B cell (primary cell): ENCODE data around the gene CALML6. TPM values are rescaled to one million over a fixed set of nuclear protein-coding genes. Genes with fewer than 3 reads are reported as not detected.
A peak's percentile ranks its signal among the peaks of the same experiment; 100 is the strongest.

Experiments used
- ATAC-seq: fragments of 200-7000 bp; cut with Tn5 transposase; one replicate; pipeline ENCODE4 v1.10.0; 2021; ENCODE audit warnings: low read depth, mild to moderate bottlenecking, moderate number of reproducible peaks, moderate library complexity
- CTCF ChIA-PET: fragments of 350-600 bp; sonication (Branson Sonifier 250); formaldehyde crosslinking; loops from one replicate; lab custom pipeline; 2021; ENCODE audit warnings: antibody characterized with exemption, inconsistent platforms; lab: Charles Lee
- POLR2A ChIA-PET: fragments of 350-600 bp; sonication (Branson Sonifier 250); formaldehyde crosslinking; loops from one replicate; lab custom pipeline; 2021; ENCODE audit warnings: antibody characterized with exemption; lab: Charles Lee
- DNase-seq: peaks from one replicate; pipeline ENCODE4 v3.0.0; 2013
- H2AFZ ChIP-seq: 2 replicates; pipeline ENCODE4 v1.6.1; 2012; ENCODE audit warnings: mild to moderate bottlenecking, low read depth, low read length; ENCODE audit not compliant: insufficient read depth, poor library complexity, severe bottlenecking
- H3K27ac ChIP-seq, 2 donors: 1 replicate in 1 of 2; 2 replicates in 1 of 2; pipeline ENCODE4 v1.5.1; 2012 to 2013; ENCODE audit warnings: low read length in 2 of 2, mild to moderate bottlenecking in 2 of 2, moderate library complexity in 1 of 2
- H3K27me3 ChIP-seq, 4 experiments: fragments of 200-600 bp in 1 of 4; sonication (generic) in 1 of 4; replicated peaks in 1 of 4; 1 replicate in 2 of 4; 2 replicates in 2 of 4; pipeline versions ENCODE4 v1.6.1 to v1.7.0; 2013 to 2016; ENCODE audit warnings: low read length in 3 of 4, mild to moderate bottlenecking in 2 of 4, mixed read lengths in 1 of 4, moderate library complexity in 1 of 4; ENCODE audit not compliant: insufficient read depth in 4 of 4, control insufficient read depth in 3 of 4; ENCODE audit errors: control extremely low read depth in 1 of 4
- H3K36me3 ChIP-seq, 2 experiments: replicated peaks in 1 of 2; 1 replicate in 1 of 2; 2 replicates in 1 of 2; pipeline versions ENCODE4 v1.6.1 to v1.7.1; 2013; ENCODE audit warnings: low read length in 1 of 2; ENCODE audit not compliant: insufficient read depth in 2 of 2, control insufficient read depth in 1 of 2; ENCODE audit errors: control extremely low read depth in 1 of 2, extremely low read depth in 1 of 2
- H3K4me1 ChIP-seq, 2 donors: fragments of 200-600 bp in 1 of 2; sonication (generic) in 1 of 2; 1 replicate in 1 of 2; 2 replicates in 1 of 2; pipeline versions ENCODE4 v1.5.1 to v1.6.1; 2013 to 2017; ENCODE audit warnings: low read length in 2 of 2; ENCODE audit not compliant: control insufficient read depth in 2 of 2, insufficient read depth in 2 of 2
- H3K4me2 ChIP-seq: replicated peaks from 2 replicates; pipeline ENCODE3; 2012; ENCODE audit warnings: mild to moderate bottlenecking, low read depth, low read length; ENCODE audit not compliant: poor library complexity, severe bottlenecking
- H3K4me3 ChIP-seq, 5 experiments: fragments of 200-600 bp in 1 of 5; sonication (generic) in 1 of 5; 1 replicate in 3 of 5; 2 replicates in 2 of 5; pipeline versions ENCODE4 v1.5.1 to v1.7.0; 2011 to 2016; ENCODE audit warnings: low read length in 4 of 5, mild to moderate bottlenecking in 4 of 5, low read depth in 2 of 5, control low read depth in 1 of 5, moderate library complexity in 1 of 5; ENCODE audit not compliant: insufficient read depth in 1 of 5; ENCODE audit errors: control extremely low read depth in 1 of 5, extremely low read depth in 1 of 5
- H3K79me2 ChIP-seq: fragments of 200-600 bp; sonication (generic); one replicate; pipeline ENCODE4 v1.6.0; 2016; ENCODE audit warnings: low read length; ENCODE audit not compliant: control insufficient read depth, insufficient read depth
- H3K9ac ChIP-seq: fragments of 200-600 bp; sonication (generic); 2 replicates; pipeline ENCODE4 v1.6.1; 2017; ENCODE audit warnings: mild to moderate bottlenecking, low read length, moderate library complexity
- H3K9me3 ChIP-seq, 3 donors: one replicate each; pipeline versions ENCODE4 v1.6.1 to v1.7.1; 2013; ENCODE audit warnings: low read length in 2 of 3; ENCODE audit not compliant: control insufficient read depth in 2 of 3, insufficient read depth in 1 of 3; ENCODE audit errors: control extremely low read depth in 1 of 3
- H4K20me1 ChIP-seq: 2 replicates; pipeline ENCODE4 v1.6.0; 2012; ENCODE audit warnings: mild to moderate bottlenecking, low read length; ENCODE audit not compliant: insufficient read depth, control insufficient read depth, poor library complexity, severe bottlenecking
- H3K27ac Mint-ChIP-seq: one replicate; pipeline ENCODE4 v1.8.0; 2021; ENCODE audit warnings: mixed read lengths
- H3K27me3 Mint-ChIP-seq: one replicate; pipeline ENCODE4 v1.8.0; 2021; ENCODE audit warnings: mixed read lengths
- H3K4me1 Mint-ChIP-seq: one replicate; pipeline ENCODE4 v1.8.0; 2021; ENCODE audit warnings: mixed read lengths
- H3K4me3 Mint-ChIP-seq: one replicate; pipeline ENCODE4 v1.8.0; 2021; ENCODE audit warnings: mixed read lengths
- H3K9me3 Mint-ChIP-seq: one replicate; pipeline ENCODE4 v1.8.0; 2022; ENCODE audit warnings: mixed read lengths; ENCODE audit not compliant: insufficient read depth
- CTCF ChIP-seq: fragments of 200-600 bp; IDR thresholded peaks from one replicate; pipeline ENCODE4 v1.8.0; 2022; ENCODE audit warnings: antibody characterized with exemption, mild to moderate bottlenecking
- EZH2 ChIP-seq: IDR thresholded peaks from 2 replicates; pipeline ENCODE4 v1.6.1; 2012; ENCODE audit warnings: borderline replicate concordance, low read depth, mild to moderate bottlenecking, moderate library complexity, low read length; ENCODE audit not compliant: insufficient read depth, poor library complexity, severe bottlenecking
- WGBS: methylation state at CpG from one replicate; pipeline ENCODE4 v1.1.5; 2013; ENCODE audit warnings: missing lambda C conversion rate; ENCODE audit not compliant: insufficient coverage; 5-methylcytosine and 5-hydroxymethylcytosine counted together
- intact Hi-C: fragments of 100-400 bp; cut with micrococcal nuclease; formaldehyde crosslinking; loops from one replicate; pipeline ENCODE4 v1.10.0; 2022
- polyA plus RNA-seq: library from polyadenylated mRNA; depleted of rRNA; stranded (reverse); fragments of >200 nt; gene quantifications from 2 replicates; pipeline ENCODE4 v1.2.3, GENCODE V29; 2012
- total RNA-seq, 2 donors: library from RNA; stranded (reverse); fragments of 120-200 nt in 1 of 2; gene quantifications; 1 replicate in 1 of 2; 2 replicates in 1 of 2; pipeline versions ENCODE4 v1.2.3 to v1.2.4, GENCODE V29; 2013 to 2022

CALML6 gene
- total and polyA plus RNA-seq, 2 donors (not counting 1 experiment from before 2014, with no cell fraction given) = 0.64 to 2.0 TPM

- Histone ChIP-seq H3K9ac (peak overlapping the region; percentile 66), H3K9me3 (peaks cover 0 to 8% (median 0%) of the 10 kb centered on the region in 3 donors), H3K4me1 (peaks cover 12 to 22% of the 10 kb centered on the region in 2 donors), H2AFZ (peak overlapping the region; percentile 67), H3K79me2 (no peaks in the 10 kb centered on the region), H3K27me3 (peaks cover 0 to 18% (median 0%) of the 10 kb centered on the region in 4 experiments), H3K4me3 (peak overlapping the region in 4 of 5 experiments; percentile 31 to 67 (median 60)), H3K4me2 (peak overlapping the region; percentile 96), H3K36me3 (no peaks in the 10 kb centered on the region), H4K20me1 (no peaks in the 10 kb centered on the region), H3K27ac (peak overlapping the region in 1 of 2 donors; percentile 51)
- WGBS = 90% methylated on average over 5 of the region's 6 CpGs
- peak overlapping the region; percentile 6 for H3K27ac Mint-ChIP-seq
- TF ChIP-seq CTCF = no peak
- intact Hi-C loops = no loop called here
- CTCF ChIA-PET = interaction anchor here (1.7 kb wide), 1 partner anchor 10 kb away, joined by 6 read pairs; no protein-coding TSS in a partner anchor
- POLR2A ChIA-PET = interaction anchor here (0.7 to 1.0 kb wide), 2 partner anchors 11 to 13 kb away, joined by 3 read pairs; no protein-coding TSS in a partner anchor
- H3K27me3 Mint-ChIP-seq = peaks cover 7% of the 10 kb centered on the region
- H3K4me3 Mint-ChIP-seq = peak overlapping the region; percentile 79
- ATAC-seq = no peak
- no peak for DNase-seq
- peaks cover 4% of the 10 kb centered on the region for H3K4me1 Mint-ChIP-seq
- no peaks in the 10 kb centered on the region for H3K9me3 Mint-ChIP-seq
Observed at GRCh38 chr1:1920057-1920607, 5.1 kb downstream of the CALML6 start.

GRCh38 chr1:1920608-1921458 is 5.8 kb downstream of the CALML6 start:
- H3K9ac ChIP-seq = no peak overlapping the region
- H3K36me3 ChIP-seq = no peaks in the 10 kb centered on the region
- H3K4me1 ChIP-seq = peaks cover 12 to 22% of the 10 kb centered on the region in 2 donors
- H3K4me2 ChIP-seq = no peak overlapping the region
- H3K27ac Mint-ChIP-seq = no peak overlapping the region
- no peak overlapping the region for H3K4me3 ChIP-seq
- POLR2A ChIA-PET = no interaction called here
- CTCF ChIA-PET = interaction anchor here (0.6 kb wide), 1 partner anchor 11 kb away, joined by 3 read pairs; no protein-coding TSS in a partner anchor
- H3K27me3 ChIP-seq = peaks cover 0 to 18% (median 0%) of the 10 kb centered on the region in 4 experiments
- H2AFZ ChIP-seq = no peak overlapping the region
- no peaks in the 10 kb centered on the region for H3K79me2 ChIP-seq
- no peaks in the 10 kb centered on the region for H4K20me1 ChIP-seq
- TF ChIP-seq CTCF (no peak), EZH2 (no peak)
- no peaks in the 10 kb centered on the region for H3K9me3 Mint-ChIP-seq
- peaks cover 7% of the 10 kb centered on the region for H3K27me3 Mint-ChIP-seq
- peak; percentile 47 for DNase-seq
- no peak overlapping the region for H3K27ac ChIP-seq
- ATAC-seq = no peak
- H3K4me3 Mint-ChIP-seq = peak overlapping the region; percentile 79
- H3K9me3 ChIP-seq = peaks cover 0 to 8% (median 0%) of the 10 kb centered on the region in 3 donors
- peaks cover 4% of the 10 kb centered on the region for H3K4me1 Mint-ChIP-seq
- intact Hi-C loops = no loop called here
- WGBS = 89% methylated on average over 23 of the region's 27 CpGs
